Skeletal muscle satellite cell (primary cell): ENCODE results near the gene ATXN7L1.

ENCODE experiments used
- H3K27me3 ChIP-seq: 2 replicates; pipeline ENCODE4 v1.7.0; 2013; ENCODE audit warnings: low read length; ENCODE audit not compliant: control insufficient read depth, insufficient read depth
- H3K36me3 ChIP-seq: 2 replicates; pipeline ENCODE4 v1.7.0; 2013; ENCODE audit warnings: mild to moderate bottlenecking, control low read depth, low read length; ENCODE audit not compliant: insufficient read depth
- H3K4me1 ChIP-seq: 2 replicates; pipeline ENCODE4 v1.7.0; 2013; ENCODE audit warnings: low read length; ENCODE audit not compliant: control insufficient read depth, insufficient read depth
- H3K4me2 ChIP-seq: 2 replicates; pipeline ENCODE4 v1.7.0; 2013; ENCODE audit warnings: mild to moderate bottlenecking, low read length
- H3K4me3 ChIP-seq: 2 replicates; pipeline ENCODE4 v1.7.0; 2013; ENCODE audit warnings: low read length
- H3K9ac ChIP-seq: 2 replicates; pipeline ENCODE4 v1.7.0; 2013; ENCODE audit warnings: mild to moderate bottlenecking, low read depth, low read length, moderate library complexity
- H3K9me3 ChIP-seq: replicated peaks from 2 replicates; pipeline ENCODE4 v1.7.0; 2013; ENCODE audit warnings: mild to moderate bottlenecking, control low read depth, low read length

ATXN7L1 gene

GRCh38 chr7:105831824-105832535 lies 44.4 kb downstream of the ATXN7L1 start:
- no peak overlapping the region for H3K9ac ChIP-seq

DNA sequence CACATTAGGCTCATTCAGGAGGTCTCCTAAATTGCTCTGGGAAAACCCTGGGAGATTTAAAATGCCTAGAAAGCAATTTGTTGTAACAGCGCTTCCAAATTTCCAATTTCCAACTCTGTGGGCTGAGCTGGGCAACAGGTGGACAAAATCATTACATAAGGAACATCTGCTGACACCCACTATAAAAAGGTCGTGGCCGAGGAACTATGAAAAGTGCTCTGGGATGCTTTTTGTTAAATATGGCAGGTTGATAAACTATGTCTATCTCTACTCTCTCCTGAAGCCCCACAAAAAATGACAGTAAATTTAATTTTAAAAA lies 45.1 kb downstream of the ATXN7L1 start:
- H3K9me3 ChIP-seq: no peaks in the 10 kb centered on the region
- peak overlapping the region; percentile 73 for H3K4me2 ChIP-seq
- peak overlapping the region; percentile 39 for H3K9ac ChIP-seq
- peak overlapping the region; percentile 45 for H3K4me3 ChIP-seq
- no peaks in the 10 kb centered on the region for H3K36me3 ChIP-seq
- H3K27me3 ChIP-seq: no peaks in the 10 kb centered on the region
- peaks cover 49% of the 10 kb centered on the region for H3K4me1 ChIP-seq

More at GRCh38 chr7:105831824-105832535, 44.4 kb downstream of the ATXN7L1 start:
- no peaks in the 10 kb centered on the region for H3K27me3 ChIP-seq
- peak overlapping the region; percentile 26 for H3K4me3 ChIP-seq
- peaks cover 41% of the 10 kb centered on the region for H3K4me1 ChIP-seq
- H3K9me3 ChIP-seq: no peaks in the 10 kb centered on the region
- H3K36me3 ChIP-seq: no peaks in the 10 kb centered on the region
- H3K4me2 ChIP-seq: peak overlapping the region; percentile 37

DNA sequence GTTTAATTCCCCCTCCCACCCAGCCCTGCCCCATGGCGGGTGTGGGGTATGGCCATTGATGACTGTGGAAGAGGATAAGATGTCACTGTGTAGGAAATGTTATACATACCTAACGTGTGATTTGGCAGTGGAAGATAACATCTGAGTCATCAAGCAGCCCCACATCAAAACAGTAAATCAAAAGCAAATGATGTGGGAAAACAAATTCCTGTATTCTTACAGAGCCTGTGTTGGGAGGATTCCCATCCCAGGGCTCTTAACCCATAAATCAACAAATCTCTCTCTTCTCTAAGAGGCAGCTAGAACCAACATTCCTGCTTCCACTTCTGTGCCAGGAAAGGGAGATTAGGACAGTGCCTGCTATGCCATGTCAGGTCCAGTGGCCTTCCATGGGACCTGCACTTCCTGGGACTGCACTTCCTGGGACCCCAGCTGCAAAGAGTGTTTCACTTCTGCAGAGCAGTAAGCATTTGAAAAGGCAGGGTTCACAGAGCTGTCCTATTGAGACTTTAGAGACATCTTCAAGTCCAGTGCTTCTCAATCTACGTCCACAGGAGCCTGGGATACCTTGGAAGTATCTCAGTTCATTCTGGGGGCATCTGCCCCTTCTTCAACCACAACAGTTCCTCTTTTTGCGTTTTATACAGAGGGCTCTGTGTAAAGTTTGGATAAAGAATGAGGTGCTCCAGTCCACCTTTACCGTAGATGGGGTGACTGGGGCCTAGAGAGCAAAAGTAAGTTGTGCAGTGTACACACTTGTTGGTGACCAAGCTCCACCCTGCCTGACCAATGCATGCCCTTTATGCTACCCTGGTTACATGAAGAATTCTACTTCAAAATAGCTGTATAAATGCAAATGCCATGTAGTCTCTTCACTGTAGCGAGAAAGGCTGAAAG lies 45.7 kb downstream of the ATXN7L1 start:
- Histone ChIP-seq H3K4me2 (peak overlapping the region; percentile 73), H3K4me1 (peaks cover 55% of the 10 kb centered on the region), H3K9ac (peak overlapping the region; percentile 39), H3K9me3 (no peaks in the 10 kb centered on the region), H3K27me3 (no peaks in the 10 kb centered on the region), H3K36me3 (no peaks in the 10 kb centered on the region), H3K4me3 (peak overlapping the region; percentile 45)

DNA sequence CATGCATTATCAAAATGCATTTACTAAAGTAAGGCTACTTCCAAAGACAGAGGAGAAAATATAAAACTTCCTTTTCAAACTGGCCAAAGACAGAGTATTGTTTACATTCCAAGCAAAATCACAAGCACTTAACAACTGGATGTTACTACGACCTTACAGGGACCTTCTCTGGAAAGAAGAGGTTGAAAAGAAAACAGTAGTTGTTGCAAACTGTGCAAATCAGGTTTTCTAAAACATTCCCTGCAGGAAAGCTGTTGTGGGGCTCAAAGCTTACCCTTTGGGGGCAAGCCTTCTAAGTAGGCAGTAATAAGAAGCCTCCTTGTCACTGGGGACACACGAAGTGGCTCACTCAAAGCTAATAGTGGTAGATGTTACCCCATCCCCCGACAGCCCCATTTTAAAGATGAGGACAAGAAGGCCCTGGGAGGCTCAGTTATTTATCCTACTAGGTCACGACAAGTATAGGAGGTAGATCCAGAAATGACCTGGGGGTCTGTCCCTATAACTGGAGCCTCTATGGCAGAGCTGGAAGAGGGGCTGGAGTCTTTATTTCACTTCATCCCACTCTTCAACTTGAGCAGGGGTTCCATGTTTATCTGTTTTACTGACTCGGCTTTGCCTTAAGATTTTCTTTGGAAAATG lies 46.6 kb downstream of the ATXN7L1 start:
- Histone ChIP-seq H3K4me3 (peak overlapping the region; percentile 20), H3K27me3 (no peaks in the 10 kb centered on the region), H3K9me3 (no peaks in the 10 kb centered on the region), H3K9ac (peak overlapping the region; percentile 42), H3K36me3 (no peaks in the 10 kb centered on the region), H3K4me2 (peak overlapping the region; percentile 45), H3K4me1 (peaks cover 55% of the 10 kb centered on the region)

DNA sequence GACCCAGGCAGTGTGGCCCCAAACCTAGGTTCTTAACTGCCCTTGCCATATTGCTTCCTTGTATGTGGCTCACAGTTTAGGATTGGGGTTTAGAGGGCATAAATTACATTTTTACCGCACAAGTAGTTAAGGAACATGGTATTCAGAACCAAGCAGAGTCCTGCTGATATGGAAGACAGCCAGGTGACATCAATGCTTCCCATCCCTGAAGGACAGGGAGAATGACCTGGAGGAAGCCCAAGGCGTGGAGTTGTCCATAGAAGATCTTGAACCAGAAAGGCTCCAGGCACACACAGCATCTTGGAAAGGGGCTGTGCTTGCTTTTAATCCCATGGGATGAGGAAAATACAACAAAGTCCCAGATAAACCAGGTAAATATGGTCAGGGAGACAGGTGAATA lies 48.3 kb downstream of the ATXN7L1 start:
- no peak overlapping the region for H3K4me3 ChIP-seq
- peaks cover 55% of the 10 kb centered on the region for H3K4me1 ChIP-seq

GRCh38 chr7:105827151-105827875 lies 49.1 kb downstream of the ATXN7L1 start:
- Histone ChIP-seq H3K9me3 (no peaks in the 10 kb centered on the region), H3K4me2 (no peak overlapping the region), H3K36me3 (no peaks in the 10 kb centered on the region), H3K4me1 (peaks cover 53% of the 10 kb centered on the region), H3K4me3 (no peak overlapping the region), H3K9ac (no peak overlapping the region), H3K27me3 (no peaks in the 10 kb centered on the region)

More for the DNA sequence above, 48.3 kb downstream of the ATXN7L1 start:
- Histone ChIP-seq H3K4me2 (no peak overlapping the region), H3K9me3 (no peaks in the 10 kb centered on the region), H3K27me3 (no peaks in the 10 kb centered on the region), H3K36me3 (no peaks in the 10 kb centered on the region), H3K9ac (no peak overlapping the region)

- no peaks in the 10 kb centered on the region for H3K36me3 ChIP-seq
These were observed 50.3 kb downstream of the ATXN7L1 start for GRCh38 chr7:105826143-105826542.

GRCh38 chr7:105825371-105825770 lies 51.0 kb downstream of the ATXN7L1 start:
- Histone ChIP-seq H3K27me3 (no peaks in the 10 kb centered on the region), H3K36me3 (no peaks in the 10 kb centered on the region), H3K9me3 (no peaks in the 10 kb centered on the region), H3K9ac (no peak overlapping the region), H3K4me1 (peaks cover 35% of the 10 kb centered on the region), H3K4me2 (no peak overlapping the region), H3K4me3 (no peak overlapping the region)

More at GRCh38 chr7:105826143-105826542, 50.3 kb downstream of the ATXN7L1 start:
- H3K9me3 ChIP-seq: no peaks in the 10 kb centered on the region
- peaks cover 41% of the 10 kb centered on the region for H3K4me1 ChIP-seq
- H3K9ac ChIP-seq: no peak overlapping the region
- no peak overlapping the region for H3K4me3 ChIP-seq
- no peaks in the 10 kb centered on the region for H3K27me3 ChIP-seq
- H3K4me2 ChIP-seq: peak overlapping the region; percentile 11

GRCh38 chr7:105822806-105823205 lies 53.6 kb downstream of the ATXN7L1 start:
- Histone ChIP-seq H3K4me3 (no peak overlapping the region), H3K9me3 (no peaks in the 10 kb centered on the region), H3K4me2 (no peak overlapping the region), H3K27me3 (no peaks in the 10 kb centered on the region), H3K36me3 (no peaks in the 10 kb centered on the region), H3K9ac (no peak overlapping the region), H3K4me1 (peaks cover 22% of the 10 kb centered on the region)

GRCh38 chr7:105821527-105821926 lies 54.9 kb downstream of the ATXN7L1 start:
- no peaks in the 10 kb centered on the region for H3K9me3 ChIP-seq
- no peaks in the 10 kb centered on the region for H3K27me3 ChIP-seq
- no peak overlapping the region for H3K4me3 ChIP-seq
- H3K36me3 ChIP-seq: no peaks in the 10 kb centered on the region
- no peak overlapping the region for H3K9ac ChIP-seq
- peaks cover 9% of the 10 kb centered on the region for H3K4me1 ChIP-seq
- H3K4me2 ChIP-seq: no peak overlapping the region
